Activated naive CD8-positive, alpha-beta T cell treated with anti-CD3 and anti-CD28 coated beads for 36 hours (primary cell): ENCODE measurements around the gene NHERF1. TPM values are rescaled to one million over a fixed set of nuclear protein-coding genes. Genes with fewer than 3 reads are reported as not detected.

ENCODE experiments used
- DNase-seq: peaks from one replicate; pipeline ENCODE4 v3.0.0; 2021
- H3K27ac Mint-ChIP-seq: one replicate; pipeline ENCODE4 v1.8.0; 2022; ENCODE audit warnings: mild to moderate bottlenecking, moderate library complexity, mixed read lengths
- H3K27me3 Mint-ChIP-seq: one replicate; pipeline ENCODE4 v1.8.0; 2022; ENCODE audit warnings: mild to moderate bottlenecking, mixed read lengths
- H3K36me3 Mint-ChIP-seq: one replicate; pipeline ENCODE4 v1.8.0; 2021; ENCODE audit warnings: mild to moderate bottlenecking, mixed read lengths
- H3K4me1 Mint-ChIP-seq: one replicate; pipeline ENCODE4 v1.8.0; 2021; ENCODE audit warnings: mixed read lengths
- H3K4me3 Mint-ChIP-seq: one replicate; pipeline ENCODE4 v1.8.0; 2022; ENCODE audit warnings: mild to moderate bottlenecking, moderate library complexity, mixed read lengths
- H3K9me3 Mint-ChIP-seq: one replicate; pipeline ENCODE4 v1.8.0; 2022; ENCODE audit warnings: mixed read lengths
- total RNA-seq, 2 experiments: library from RNA; stranded (reverse); gene quantifications; one replicate each; pipeline ENCODE4 v1.2.3, GENCODE V29; 2021

Gene NHERF1
- total RNA-seq, 2 experiments from 2014 or later = 124 to 127 TPM

- H3K36me3 Mint-ChIP-seq = no peaks in the 10 kb centered on the region
- no peak overlapping the region for H3K27ac Mint-ChIP-seq
- H3K4me1 Mint-ChIP-seq = peaks cover 4% of the 10 kb centered on the region
- no peak for DNase-seq
- H3K4me3 Mint-ChIP-seq = no peak overlapping the region
- H3K27me3 Mint-ChIP-seq = no peaks in the 10 kb centered on the region
- H3K9me3 Mint-ChIP-seq = no peaks in the 10 kb centered on the region
Measured at GRCh38 chr17:74728033-74728701, 20.3 kb upstream of the NHERF1 start.

DNA sequence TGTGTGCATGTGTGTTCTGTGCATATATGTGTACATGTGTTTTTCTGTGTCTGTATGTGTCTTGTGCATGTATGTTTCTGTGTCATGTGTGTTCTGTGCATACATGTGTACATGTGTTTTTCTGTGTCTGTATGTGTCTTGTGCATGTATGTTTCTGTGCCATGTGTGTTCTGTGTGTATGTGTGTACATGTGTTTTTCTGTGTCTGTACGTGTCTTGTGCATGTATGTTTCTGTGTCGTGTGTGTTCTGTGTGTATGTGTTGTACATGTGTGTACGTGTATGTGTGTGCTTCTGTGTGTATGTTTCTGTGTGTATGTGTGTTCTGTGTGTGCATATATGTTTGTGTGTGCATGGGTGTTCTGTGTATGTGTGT, 19.7 kb upstream of the NHERF1 start:
- no peaks in the 10 kb centered on the region for H3K27me3 Mint-ChIP-seq
- H3K4me1 Mint-ChIP-seq = peaks cover 4% of the 10 kb centered on the region
- H3K9me3 Mint-ChIP-seq = no peaks in the 10 kb centered on the region
- DNase-seq = no peak
- H3K4me3 Mint-ChIP-seq = no peak overlapping the region
- no peaks in the 10 kb centered on the region for H3K36me3 Mint-ChIP-seq
- H3K27ac Mint-ChIP-seq = no peak overlapping the region

DNA sequence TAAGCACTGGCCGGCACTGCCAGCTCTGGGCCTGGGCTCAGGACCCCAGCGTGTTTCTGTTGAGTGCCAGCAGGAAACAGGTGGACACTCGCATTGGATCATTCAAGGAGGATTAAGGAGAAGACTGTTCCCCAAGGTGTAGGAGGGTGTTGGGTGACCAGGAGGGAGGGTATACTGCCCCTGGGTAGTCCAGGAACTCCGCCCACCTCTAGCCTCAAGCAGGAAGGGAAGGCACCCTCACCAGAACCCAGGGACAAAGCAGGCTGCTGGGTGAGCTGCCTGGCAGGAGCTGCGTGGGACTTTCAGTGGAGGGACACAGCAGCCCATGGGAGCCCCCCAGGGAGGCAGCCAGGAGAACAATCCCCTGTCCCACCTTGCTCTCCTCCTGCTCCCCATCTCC, 19.1 kb upstream of the NHERF1 start:
- no peaks in the 10 kb centered on the region for H3K36me3 Mint-ChIP-seq
- no peak overlapping the region for H3K27ac Mint-ChIP-seq
- H3K4me1 Mint-ChIP-seq = peaks cover 4% of the 10 kb centered on the region
- no peaks in the 10 kb centered on the region for H3K27me3 Mint-ChIP-seq
- H3K4me3 Mint-ChIP-seq = no peak overlapping the region
- no peaks in the 10 kb centered on the region for H3K9me3 Mint-ChIP-seq
- no peak for DNase-seq

DNA sequence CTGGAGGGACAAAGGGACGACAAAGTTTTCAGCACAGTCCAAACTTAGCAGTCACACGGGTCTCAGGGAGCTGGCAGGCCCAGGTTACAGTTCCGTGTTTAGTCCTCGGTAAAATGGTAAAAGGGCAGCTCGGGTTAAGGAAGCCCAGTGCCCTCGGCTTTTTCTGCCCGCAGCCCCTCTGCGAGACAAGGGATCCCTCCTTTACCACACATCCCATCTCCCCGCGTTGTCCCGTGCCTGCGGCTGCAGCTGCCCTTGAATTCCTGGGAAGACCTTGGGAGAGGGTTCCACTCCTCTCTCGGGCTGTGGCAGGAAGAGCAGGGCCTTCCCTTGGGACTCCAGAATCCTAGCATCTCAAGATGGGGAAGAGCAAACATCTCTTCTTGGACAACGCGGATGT, 18.6 kb upstream of the NHERF1 start:
- Mint-ChIP-seq H3K9me3 (no peaks in the 10 kb centered on the region), H3K36me3 (no peaks in the 10 kb centered on the region), H3K27ac (no peak overlapping the region), H3K4me1 (peaks cover 4% of the 10 kb centered on the region), H3K4me3 (no peak overlapping the region), H3K27me3 (no peaks in the 10 kb centered on the region)
- DNase-seq = no peak

DNA sequence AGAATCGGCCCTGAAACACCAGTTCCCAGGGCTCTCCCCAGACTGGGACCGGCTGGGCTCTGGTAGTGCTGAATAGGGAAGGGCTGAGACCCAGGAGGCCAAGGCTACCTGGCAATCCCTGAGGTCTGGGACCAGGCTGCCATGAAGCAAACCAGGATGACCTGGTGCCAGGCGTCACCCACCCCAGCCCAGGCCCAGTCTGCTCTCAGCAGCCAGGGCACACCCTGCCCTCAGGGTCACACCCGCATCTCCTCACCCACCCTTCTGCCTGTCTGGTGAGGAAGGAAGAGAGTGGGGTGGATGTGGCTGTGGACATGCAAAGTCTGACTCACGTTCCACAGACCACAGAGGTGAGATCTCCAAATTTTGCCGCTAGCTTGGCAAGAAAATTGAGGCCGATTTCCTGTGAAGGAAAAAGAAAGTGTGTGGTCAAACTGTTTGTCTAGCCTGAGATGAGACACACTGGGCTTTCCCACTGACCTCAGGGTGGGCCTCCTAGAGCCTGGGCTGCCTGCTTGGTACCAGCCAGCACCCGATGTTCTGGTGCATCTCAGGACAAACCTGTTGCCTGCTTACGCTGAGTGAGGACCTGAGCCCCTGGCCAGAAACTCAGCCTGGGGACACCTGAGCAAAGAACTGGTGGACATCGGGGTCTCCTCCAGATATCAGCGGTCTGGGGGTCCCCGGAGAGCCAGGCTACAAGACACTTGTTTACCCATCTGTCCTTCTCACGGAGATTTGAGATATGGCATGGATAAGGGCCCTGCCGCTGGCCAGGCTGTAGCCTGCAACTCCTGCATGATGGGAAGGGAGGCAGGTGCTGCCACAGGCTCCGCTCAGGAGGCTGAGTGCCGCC, 17.7 kb upstream of the NHERF1 start:
- DNase-seq = peak; percentile 56
- Mint-ChIP-seq H3K27ac (no peak overlapping the region), H3K4me1 (peaks cover 4% of the 10 kb centered on the region), H3K9me3 (no peaks in the 10 kb centered on the region), H3K27me3 (no peaks in the 10 kb centered on the region), H3K36me3 (no peaks in the 10 kb centered on the region), H3K4me3 (no peak overlapping the region)

- H3K4me1 Mint-ChIP-seq = peaks cover 4% of the 10 kb centered on the region
- no peak overlapping the region for H3K27ac Mint-ChIP-seq
- no peaks in the 10 kb centered on the region for H3K36me3 Mint-ChIP-seq
- no peak for DNase-seq
- no peaks in the 10 kb centered on the region for H3K27me3 Mint-ChIP-seq
- no peak overlapping the region for H3K4me3 Mint-ChIP-seq
- no peaks in the 10 kb centered on the region for H3K9me3 Mint-ChIP-seq
Measured at GRCh38 chr17:74731347-74731605, 17.2 kb upstream of the NHERF1 start.

DNA sequence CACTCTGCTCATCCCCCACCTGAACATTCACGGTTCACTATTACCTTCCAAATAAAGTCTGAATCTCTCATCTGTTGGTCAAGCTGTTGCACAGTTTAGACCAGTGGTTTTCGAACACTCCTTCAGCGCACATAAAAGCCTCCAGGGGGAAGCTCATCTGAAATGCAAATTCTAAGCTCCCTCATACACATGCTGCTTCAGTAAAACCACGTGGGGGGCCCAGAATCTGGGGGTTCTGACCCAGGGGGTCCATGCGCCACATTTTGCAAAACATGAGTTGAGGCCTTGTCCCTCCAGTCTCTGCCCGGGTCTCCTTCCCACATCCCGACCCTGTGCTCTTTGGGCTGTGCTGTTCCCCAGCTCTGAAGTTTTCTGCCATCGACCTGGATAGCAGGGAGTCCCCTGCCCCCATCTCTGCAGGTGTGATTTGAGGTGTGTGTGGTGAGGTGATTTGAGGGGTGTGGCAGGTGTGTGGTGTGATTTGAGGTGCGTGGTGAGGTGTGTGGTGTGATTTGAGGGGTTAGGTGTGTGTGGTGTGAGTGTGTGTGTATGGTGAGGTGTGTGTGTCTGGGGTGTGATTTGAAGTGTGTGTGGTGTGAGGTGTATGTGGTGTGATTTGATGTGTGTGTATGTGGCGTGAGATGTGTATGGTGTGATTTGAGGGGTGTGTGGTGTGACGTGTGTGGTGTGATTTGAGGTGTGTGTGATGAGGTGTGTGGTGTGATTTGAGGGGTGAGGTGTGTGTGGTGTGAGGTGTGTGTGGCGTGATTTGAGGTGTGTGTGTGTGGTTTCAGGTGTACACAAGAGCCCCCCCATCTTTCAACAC, 16.2 kb upstream of the NHERF1 start:
- Mint-ChIP-seq H3K27me3 (no peaks in the 10 kb centered on the region), H3K36me3 (no peaks in the 10 kb centered on the region), H3K9me3 (no peaks in the 10 kb centered on the region), H3K27ac (no peak overlapping the region), H3K4me1 (peaks cover 4% of the 10 kb centered on the region), H3K4me3 (no peak overlapping the region)
- no peak for DNase-seq

- no peaks in the 10 kb centered on the region for H3K9me3 Mint-ChIP-seq
Measured at GRCh38 chr17:74733365-74734122, 14.9 kb upstream of the NHERF1 start.

GRCh38 chr17:74734256-74734655, 14.2 kb upstream of the NHERF1 start:
- Mint-ChIP-seq H3K36me3 (no peaks in the 10 kb centered on the region), H3K9me3 (no peaks in the 10 kb centered on the region), H3K27me3 (no peaks in the 10 kb centered on the region), H3K4me1 (peaks cover 23% of the 10 kb centered on the region), H3K4me3 (no peak overlapping the region), H3K27ac (no peak overlapping the region)
- DNase-seq = no peak

More at GRCh38 chr17:74733365-74734122, 14.9 kb upstream of the NHERF1 start:
- Mint-ChIP-seq H3K36me3 (no peaks in the 10 kb centered on the region), H3K4me3 (no peak overlapping the region), H3K4me1 (peaks cover 16% of the 10 kb centered on the region), H3K27ac (no peak overlapping the region), H3K27me3 (no peaks in the 10 kb centered on the region)
- DNase-seq = no peak

GRCh38 chr17:74736513-74737298, 11.7 kb upstream of the NHERF1 start, which contains the start of gene RAB37:
RAB37 (plus strand) TSS chr17:74737256; CDS start chr17:74737273, 17 bp downstream.
- Mint-ChIP-seq H3K4me1 (peaks cover 38% of the 10 kb centered on the region), H3K27me3 (no peaks in the 10 kb centered on the region), H3K27ac (peak within 1 kb of the TSS; percentile 16), H3K9me3 (no peaks in the 10 kb centered on the region), H3K4me3 (peak within 1 kb of the TSS; percentile 75), H3K36me3 (no peaks in the 10 kb centered on the region)
- DNase-seq = peak; percentile 52

DNA sequence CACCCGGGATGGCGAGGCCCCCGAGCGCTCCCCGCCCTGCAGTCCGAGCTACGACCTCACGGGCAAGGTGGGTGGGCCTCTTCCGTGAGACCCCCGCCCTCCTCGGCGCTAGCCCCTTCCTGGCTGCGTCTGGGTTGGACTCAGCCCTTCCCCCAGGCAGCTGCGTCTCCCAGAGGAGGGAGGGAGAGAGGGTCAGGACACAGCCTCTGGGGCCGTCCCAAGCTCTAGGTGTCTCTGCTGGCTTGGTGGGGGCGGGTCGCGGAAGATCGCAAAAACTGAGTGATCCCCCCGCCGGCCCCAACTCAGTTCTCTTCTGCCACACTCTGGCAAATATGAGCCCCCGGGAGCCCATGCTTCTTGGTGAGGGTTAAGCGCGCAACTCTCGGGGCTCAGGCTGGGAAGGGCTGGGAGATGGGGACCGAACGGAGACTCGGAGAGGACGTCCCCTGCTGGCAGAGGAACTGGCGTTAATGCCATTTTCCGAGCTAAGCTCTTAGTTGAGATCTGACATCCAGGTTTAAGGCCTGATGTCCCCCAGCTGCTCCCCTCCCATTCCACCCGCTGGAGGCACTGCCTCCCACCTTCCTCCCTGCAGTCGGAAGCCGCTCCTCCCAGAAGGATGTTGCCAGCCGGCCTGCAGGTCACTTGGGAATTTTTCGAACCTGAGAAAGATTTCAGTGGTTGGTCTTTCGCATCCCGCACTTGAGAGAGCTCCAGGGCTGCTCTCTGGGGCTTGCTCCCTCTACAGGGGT, 11.0 kb upstream of the NHERF1 start:
- Mint-ChIP-seq H3K9me3 (no peaks in the 10 kb centered on the region), H3K4me3 (peak overlapping the region; percentile 75), H3K27ac (peak overlapping the region; percentile 16), H3K27me3 (no peaks in the 10 kb centered on the region), H3K36me3 (no peaks in the 10 kb centered on the region), H3K4me1 (peaks cover 46% of the 10 kb centered on the region)
- no peak for DNase-seq

- H3K27me3 Mint-ChIP-seq = no peaks in the 10 kb centered on the region
- peaks cover 54% of the 10 kb centered on the region for H3K4me1 Mint-ChIP-seq
- no peaks in the 10 kb centered on the region for H3K36me3 Mint-ChIP-seq
- peak overlapping the region; percentile 16 for H3K27ac Mint-ChIP-seq
- H3K9me3 Mint-ChIP-seq = no peaks in the 10 kb centered on the region
- peak; percentile 80 for DNase-seq
- H3K4me3 Mint-ChIP-seq = peak overlapping the region; percentile 75
Measured at GRCh38 chr17:74738051-74738996, 10.1 kb upstream of the NHERF1 start.
